Suprapubic skin (tissue), 4 donors: ENCODE results near the gene ARSK. TPM values are rescaled to one million over a fixed set of nuclear protein-coding genes. Genes with fewer than 3 reads are reported as not detected.
"Not testable (repeated sequence)": the region's sequence is repeated elsewhere in the genome, so short reads cannot be mapped to it uniquely, and the experiment has no call there.

Source experiments
- DNase-seq, 2 donors: peaks; one replicate each; pipeline ENCODE4 v3.0.0-alpha.2; 2019; ENCODE audit warnings: low spot score in 2 of 2
- H3K27ac ChIP-seq: fragments of 200-600 bp; sonication (generic); one replicate; pipeline ENCODE4 v1.5.1; 2019
- H3K27me3 ChIP-seq: fragments of 200-600 bp; sonication (generic); one replicate; pipeline ENCODE4 v1.5.1; 2019
- H3K36me3 ChIP-seq: fragments of 200-600 bp; sonication (generic); one replicate; pipeline ENCODE4 v1.5.1; 2019
- H3K4me1 ChIP-seq: fragments of 200-600 bp; sonication (generic); one replicate; pipeline ENCODE4 v1.5.1; 2019
- H3K4me3 ChIP-seq: fragments of 200-600 bp; sonication (generic); one replicate; pipeline ENCODE4 v1.5.1; 2019; ENCODE audit warnings: mild to moderate bottlenecking
- H3K9me3 ChIP-seq: fragments of 200-600 bp; sonication (generic); one replicate; pipeline ENCODE4 v1.5.1; 2019
- EP300 ChIP-seq: sonication (generic); formaldehyde crosslinking; IDR thresholded peaks from one replicate; pipeline ENCODE4 v1.6.1; 2017; ENCODE audit warnings: antibody characterized with exemption
- POLR2A ChIP-seq, 2 donors: fragments of 450-650 bp; IDR thresholded peaks; one replicate each; pipeline ENCODE4 v1.6.1; 2017; ENCODE audit warnings: antibody characterized with exemption in 2 of 2, mild to moderate bottlenecking in 2 of 2, moderate library complexity in 2 of 2
- POLR2AphosphoS5 ChIP-seq, 3 donors: sonication (generic); formaldehyde crosslinking; IDR thresholded peaks; one replicate each; pipeline ENCODE4 v1.6.1; 2017; ENCODE audit warnings: antibody characterized with exemption in 3 of 3
- WGBS: methylation state at CpG from one replicate; pipeline ENCODE4 v1.1.5; 2018; 5-methylcytosine and 5-hydroxymethylcytosine counted together
- total RNA-seq, 4 donors: library from RNA; depleted of rRNA; stranded (reverse); fragments of >200 nt; gene quantifications; one replicate each; pipeline ENCODE4 v1.1.0, GENCODE V29; 2016
- TF ChIP-seq, protein P1 (sequence below), 2 donors: fragments of 200-600 bp in 1 of 2; fragments of 450-650 bp in 1 of 2; sonication (generic) in 1 of 2; IDR thresholded peaks; one replicate each; pipeline ENCODE4 v1.5.1; 2016 to 2019; ENCODE audit warnings: antibody characterized with exemption in 2 of 2, mild to moderate bottlenecking in 1 of 2, moderate library complexity in 1 of 2

The ARSK gene
- total RNA-seq, 4 donors from 2014 or later, result 5.4 to 10.6 (median 8.1) TPM

DNA sequence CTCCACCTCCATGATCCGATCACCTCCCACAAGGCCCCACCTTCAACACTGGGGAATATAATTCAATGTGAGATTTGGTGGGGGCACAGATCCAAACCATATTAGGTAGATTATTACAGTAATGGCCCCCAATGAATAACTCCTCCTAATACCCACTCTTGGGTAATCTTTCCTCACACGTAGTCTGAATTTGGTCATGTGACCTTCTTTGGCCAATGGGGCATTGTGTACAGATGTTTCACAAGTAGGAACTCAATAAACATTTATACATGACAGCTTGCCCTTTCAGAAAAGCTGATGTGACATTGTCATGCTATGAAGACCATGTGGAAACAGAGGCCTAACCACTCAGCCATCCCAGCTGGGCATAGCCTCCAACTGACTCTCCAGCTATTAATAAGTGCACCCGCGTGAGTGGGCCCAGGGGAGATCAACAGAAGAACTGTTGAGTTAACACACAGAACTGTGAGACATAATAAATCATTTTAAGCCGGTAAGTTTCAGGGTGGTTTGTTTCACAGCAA, 75.6 kb downstream of the ARSK start:
- no peak for DNase-seq
- WGBS, result 93% methylated on average over 5 of the region's 5 CpGs
- Histone ChIP-seq H3K36me3 (no peaks in the 10 kb centered on the region), H3K9me3 (no peaks in the 10 kb centered on the region), H3K4me1 (peaks cover 9% of the 10 kb centered on the region), H3K4me3 (no peak overlapping the region), H3K27me3 (no peaks in the 10 kb centered on the region), H3K27ac (no peak overlapping the region)
- TF ChIP-seq POLR2A (IDR thresholded peaks at IDR 0.05), result no peak
- TF ChIP-seq, protein P1, sequence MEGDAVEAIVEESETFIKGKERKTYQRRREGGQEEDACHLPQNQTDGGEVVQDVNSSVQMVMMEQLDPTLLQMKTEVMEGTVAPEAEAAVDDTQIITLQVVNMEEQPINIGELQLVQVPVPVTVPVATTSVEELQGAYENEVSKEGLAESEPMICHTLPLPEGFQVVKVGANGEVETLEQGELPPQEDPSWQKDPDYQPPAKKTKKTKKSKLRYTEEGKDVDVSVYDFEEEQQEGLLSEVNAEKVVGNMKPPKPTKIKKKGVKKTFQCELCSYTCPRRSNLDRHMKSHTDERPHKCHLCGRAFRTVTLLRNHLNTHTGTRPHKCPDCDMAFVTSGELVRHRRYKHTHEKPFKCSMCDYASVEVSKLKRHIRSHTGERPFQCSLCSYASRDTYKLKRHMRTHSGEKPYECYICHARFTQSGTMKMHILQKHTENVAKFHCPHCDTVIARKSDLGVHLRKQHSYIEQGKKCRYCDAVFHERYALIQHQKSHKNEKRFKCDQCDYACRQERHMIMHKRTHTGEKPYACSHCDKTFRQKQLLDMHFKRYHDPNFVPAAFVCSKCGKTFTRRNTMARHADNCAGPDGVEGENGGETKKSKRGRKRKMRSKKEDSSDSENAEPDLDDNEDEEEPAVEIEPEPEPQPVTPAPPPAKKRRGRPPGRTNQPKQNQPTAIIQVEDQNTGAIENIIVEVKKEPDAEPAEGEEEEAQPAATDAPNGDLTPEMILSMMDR (IDR thresholded peaks at IDR 0.05), result no peak
- no peak for TF ChIP-seq EP300
- TF ChIP-seq POLR2AphosphoS5 (IDR thresholded peaks at IDR 0.05), result no peak

DNA sequence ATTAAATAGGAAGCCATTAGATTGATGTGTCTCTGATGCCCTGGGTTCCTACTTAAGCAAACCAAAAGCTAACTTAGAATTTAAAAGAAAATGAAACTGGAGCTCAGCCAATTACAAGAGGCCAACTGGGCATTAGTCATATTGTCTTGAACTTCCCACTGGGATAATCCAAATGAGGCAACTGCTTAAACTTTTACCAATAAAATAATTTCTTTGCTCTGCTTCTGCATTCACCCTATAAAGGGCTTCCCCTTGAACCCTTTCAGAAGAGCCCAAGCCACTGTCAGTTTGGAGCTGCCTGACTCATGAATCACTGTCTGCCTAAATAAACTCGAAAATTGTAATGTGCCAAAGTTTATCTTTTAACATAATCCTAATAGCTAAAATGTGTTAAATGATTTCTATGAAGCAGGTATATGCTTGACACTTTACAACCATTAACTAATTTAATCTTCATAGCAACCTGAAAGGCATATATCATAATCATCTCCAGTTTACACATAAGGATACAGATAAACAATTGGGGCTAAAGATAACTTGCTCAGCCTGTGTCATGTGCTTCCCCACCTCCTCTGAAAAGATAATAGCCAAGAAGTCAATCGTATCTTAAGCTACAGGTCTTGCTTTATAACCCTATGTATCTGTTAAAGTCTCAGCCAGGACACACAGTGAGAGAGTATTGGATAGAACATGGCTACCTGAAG, 76.5 kb downstream of the ARSK start:
- Histone ChIP-seq H3K27ac (no peak overlapping the region), H3K9me3 (no peaks in the 10 kb centered on the region), H3K4me3 (no peak overlapping the region), H3K4me1 (peaks cover 9% of the 10 kb centered on the region), H3K27me3 (no peaks in the 10 kb centered on the region), H3K36me3 (no peaks in the 10 kb centered on the region)
- 61% methylated on average over 2 of the region's 2 CpGs for WGBS
- DNase-seq, result no peak
- TF ChIP-seq POLR2AphosphoS5 (IDR thresholded peaks at IDR 0.05) (no peak), EP300 (no peak), POLR2A (IDR thresholded peaks at IDR 0.05) (no peak)
- TF ChIP-seq, protein P1 (IDR thresholded peaks at IDR 0.05), result no peak

DNA sequence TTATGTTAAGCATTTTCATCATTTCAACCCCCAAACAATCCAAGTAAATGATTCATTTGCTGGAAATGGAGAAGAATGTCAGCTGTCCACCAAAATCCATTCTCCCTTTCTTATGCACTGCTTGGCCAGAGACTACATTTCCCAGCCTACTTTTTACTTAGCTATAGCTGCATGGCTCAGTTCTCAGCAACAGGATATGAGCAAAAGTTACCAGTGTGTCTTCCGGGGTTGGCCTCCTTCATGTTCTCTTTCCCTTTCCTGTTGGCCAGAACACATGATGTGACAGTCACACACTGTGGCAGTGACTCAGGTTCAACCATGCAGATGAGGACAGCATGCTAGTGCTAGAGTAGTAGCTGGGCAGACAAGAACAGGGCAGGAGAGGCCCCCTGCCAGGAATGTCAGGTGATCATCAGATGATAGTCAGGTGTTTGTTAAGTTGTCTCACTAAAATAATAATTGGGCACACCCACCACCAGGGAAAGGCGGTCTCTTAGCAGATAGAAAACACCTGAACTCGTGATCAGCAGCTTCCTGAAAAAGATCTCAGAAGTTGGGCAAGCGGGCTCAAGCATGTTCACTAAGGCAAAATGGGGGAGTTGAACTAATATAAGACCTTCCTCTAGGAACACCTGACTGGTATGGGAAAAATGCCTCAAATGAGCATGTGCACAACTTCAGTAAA, 77.2 kb downstream of the ARSK start:
- no peak for DNase-seq
- H3K27ac ChIP-seq, result no peak overlapping the region
- no peak overlapping the region for H3K4me3 ChIP-seq
- no peaks in the 10 kb centered on the region for H3K27me3 ChIP-seq
- 82% methylated on average over 4 of the region's 4 CpGs for WGBS
- H3K9me3 ChIP-seq, result no peaks in the 10 kb centered on the region
- H3K36me3 ChIP-seq, result no peaks in the 10 kb centered on the region
- peaks cover 9% of the 10 kb centered on the region for H3K4me1 ChIP-seq
- TF ChIP-seq, protein P1 (IDR thresholded peaks at IDR 0.05), result no peak
- no peak for TF ChIP-seq POLR2A (IDR thresholded peaks at IDR 0.05)
- TF ChIP-seq POLR2AphosphoS5 (IDR thresholded peaks at IDR 0.05), result no peak
- TF ChIP-seq EP300, result no peak

DNA sequence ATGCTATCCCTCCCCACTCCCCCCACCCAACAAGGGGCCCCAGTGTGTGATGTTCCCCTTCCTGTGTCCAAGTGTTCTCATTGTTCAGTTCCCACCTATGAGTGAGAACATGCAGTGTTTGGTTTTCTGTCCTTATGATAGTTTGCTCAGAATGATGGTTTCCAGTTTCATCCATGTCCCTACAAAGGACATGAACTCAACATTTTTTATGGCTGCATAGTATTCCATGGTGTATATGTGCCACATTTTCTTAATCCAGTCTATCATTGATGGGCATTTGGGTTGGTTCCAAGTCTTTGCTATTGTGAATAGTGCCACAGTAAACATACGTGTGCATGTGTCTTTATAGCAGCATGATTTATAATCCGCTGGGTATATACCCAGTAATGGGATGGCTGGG, 78.0 kb downstream of the ARSK start:
- H3K9me3 ChIP-seq, H3K4me3 ChIP-seq, DNase-seq, H3K4me1 ChIP-seq, H3K27ac ChIP-seq, H3K36me3 ChIP-seq, H3K27me3 ChIP-seq: not testable (repeated sequence)
- WGBS, result 100% methylated on average over 2 of the region's 2 CpGs

DNA sequence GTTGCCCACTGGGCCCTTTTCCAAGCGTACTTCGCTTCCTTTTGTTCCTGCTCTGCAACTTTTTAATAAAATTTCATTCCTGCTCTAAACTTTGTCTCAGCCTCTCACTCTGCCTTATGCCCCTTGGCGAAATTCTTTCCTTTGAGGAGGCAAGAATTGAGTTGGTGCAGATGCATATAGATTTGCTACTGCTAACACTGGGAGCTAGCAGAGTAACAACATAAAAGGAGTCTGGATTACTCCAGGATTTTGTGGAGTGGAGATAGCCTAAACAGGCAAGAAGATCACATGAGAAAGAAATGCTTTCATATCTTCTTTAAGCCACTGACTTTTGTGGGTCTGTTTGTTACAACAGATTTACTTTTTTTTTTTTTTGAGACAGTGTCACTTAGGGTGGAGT, 78.8 kb downstream of the ARSK start:
- Histone ChIP-seq H3K36me3 (no peaks in the 10 kb centered on the region), H3K27me3 (no peaks in the 10 kb centered on the region), H3K9me3 (no peaks in the 10 kb centered on the region), H3K27ac (no peak overlapping the region), H3K4me3 (no peak overlapping the region), H3K4me1 (peaks cover 9% of the 10 kb centered on the region)
- TF ChIP-seq EP300 (no peak), POLR2A (IDR thresholded peaks at IDR 0.05) (no peak), POLR2AphosphoS5 (IDR thresholded peaks at IDR 0.05) (no peak)
- TF ChIP-seq, protein P1 (IDR thresholded peaks at IDR 0.05), result no peak
- WGBS, result 75% methylated on average over 3 of the region's 3 CpGs
- no peak for DNase-seq
